Osteocyte (in vitro differentiated cells): Measurements from ENCODE around the gene STRIP1. TPM values are rescaled to one million over a fixed set of nuclear protein-coding genes. Genes with fewer than 3 reads are reported as not detected.

Experiments
- DNase-seq: peaks from one replicate; pipeline ENCODE4 v3.0.0; 2021; ENCODE audit warnings: mixed read lengths; ENCODE audit not compliant: unreplicated experiment; ENCODE audit errors: extremely low spot score
- H3K27ac Mint-ChIP-seq: one replicate; pipeline ENCODE4 v1.8.0; 2021; ENCODE audit warnings: mild to moderate bottlenecking, mixed read lengths; ENCODE audit not compliant: unreplicated experiment
- H3K27me3 Mint-ChIP-seq: one replicate; pipeline ENCODE4 v1.8.0; 2021; ENCODE audit warnings: mixed read lengths; ENCODE audit not compliant: unreplicated experiment
- H3K36me3 Mint-ChIP-seq: one replicate; pipeline ENCODE4 v1.8.0; 2021; ENCODE audit warnings: mixed read lengths; ENCODE audit not compliant: unreplicated experiment
- H3K4me1 Mint-ChIP-seq: one replicate; pipeline ENCODE4 v1.8.0; 2021; ENCODE audit warnings: mixed read lengths; ENCODE audit not compliant: unreplicated experiment
- H3K4me3 Mint-ChIP-seq: one replicate; pipeline ENCODE4 v1.8.0; 2021; ENCODE audit warnings: mild to moderate bottlenecking, moderate library complexity, mixed read lengths; ENCODE audit not compliant: unreplicated experiment
- H3K9me3 Mint-ChIP-seq: one replicate; pipeline ENCODE4 v1.8.0; 2021; ENCODE audit warnings: mixed read lengths; ENCODE audit not compliant: unreplicated experiment
- total RNA-seq: library from RNA; stranded (reverse); gene quantifications from 2 replicates; pipeline ENCODE4 v1.2.1, GENCODE V29; 2021
- TF ChIP-seq, protein P1 (sequence below): fragments of 200-600 bp; sonication (generic); IDR thresholded peaks from 2 replicates; pipeline ENCODE4 v1.5.0; 2021; ENCODE audit warnings: antibody characterized with exemption, mild to moderate bottlenecking, moderate library complexity

Gene STRIP1
- total RNA-seq, 1 donor from 2014 or later = 55.7 TPM

DNA sequence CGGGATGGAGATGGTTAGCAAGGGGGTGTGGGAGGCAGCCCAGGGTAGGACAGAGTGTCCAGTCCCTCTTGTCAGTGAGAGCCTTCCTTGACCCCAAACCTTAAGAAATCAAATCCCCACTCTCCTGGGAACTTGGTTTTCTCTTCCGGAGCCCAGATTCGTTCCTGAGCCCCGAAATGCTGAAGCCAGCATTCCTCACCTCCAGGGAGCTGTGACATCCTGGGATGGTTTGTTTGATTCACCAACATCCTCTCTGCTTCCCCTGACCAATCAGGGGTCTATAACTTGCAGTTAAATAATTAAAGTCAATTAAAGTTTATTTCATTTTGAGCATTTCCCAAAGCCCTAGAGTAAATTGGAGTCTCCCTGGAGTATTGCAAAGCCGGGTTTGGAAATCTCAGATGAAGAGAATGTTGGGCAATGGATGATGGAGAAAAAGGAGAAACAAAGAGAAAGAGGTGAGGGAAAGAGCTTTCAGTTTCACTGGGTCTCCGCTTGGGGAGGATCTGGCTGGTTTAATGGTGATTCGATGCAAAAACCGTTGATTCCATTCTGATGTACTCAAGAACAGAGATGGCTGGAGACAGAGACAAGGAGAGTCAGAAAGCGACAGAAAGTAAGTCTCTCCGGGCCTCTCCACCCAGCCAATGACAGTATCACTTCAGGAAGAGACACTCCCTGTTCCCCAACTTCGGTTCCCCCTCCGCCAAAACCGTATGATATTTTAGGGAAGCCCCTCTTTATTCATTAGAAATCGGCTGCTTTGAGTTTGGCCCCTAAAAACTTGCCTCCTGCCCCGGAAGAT is 48.8 kb downstream of the STRIP1 start:
- peak overlapping the region; percentile 37 for H3K4me3 Mint-ChIP-seq
- no peaks in the 10 kb centered on the region for H3K9me3 Mint-ChIP-seq
- peaks cover 68% of the 10 kb centered on the region for H3K27me3 Mint-ChIP-seq
- no peak for DNase-seq
- H3K36me3 Mint-ChIP-seq = no peaks in the 10 kb centered on the region
- TF ChIP-seq, protein P1, sequence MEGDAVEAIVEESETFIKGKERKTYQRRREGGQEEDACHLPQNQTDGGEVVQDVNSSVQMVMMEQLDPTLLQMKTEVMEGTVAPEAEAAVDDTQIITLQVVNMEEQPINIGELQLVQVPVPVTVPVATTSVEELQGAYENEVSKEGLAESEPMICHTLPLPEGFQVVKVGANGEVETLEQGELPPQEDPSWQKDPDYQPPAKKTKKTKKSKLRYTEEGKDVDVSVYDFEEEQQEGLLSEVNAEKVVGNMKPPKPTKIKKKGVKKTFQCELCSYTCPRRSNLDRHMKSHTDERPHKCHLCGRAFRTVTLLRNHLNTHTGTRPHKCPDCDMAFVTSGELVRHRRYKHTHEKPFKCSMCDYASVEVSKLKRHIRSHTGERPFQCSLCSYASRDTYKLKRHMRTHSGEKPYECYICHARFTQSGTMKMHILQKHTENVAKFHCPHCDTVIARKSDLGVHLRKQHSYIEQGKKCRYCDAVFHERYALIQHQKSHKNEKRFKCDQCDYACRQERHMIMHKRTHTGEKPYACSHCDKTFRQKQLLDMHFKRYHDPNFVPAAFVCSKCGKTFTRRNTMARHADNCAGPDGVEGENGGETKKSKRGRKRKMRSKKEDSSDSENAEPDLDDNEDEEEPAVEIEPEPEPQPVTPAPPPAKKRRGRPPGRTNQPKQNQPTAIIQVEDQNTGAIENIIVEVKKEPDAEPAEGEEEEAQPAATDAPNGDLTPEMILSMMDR = no peak
- H3K27ac Mint-ChIP-seq = no peak overlapping the region
- H3K4me1 Mint-ChIP-seq = peaks cover 16% of the 10 kb centered on the region

- no peaks in the 10 kb centered on the region for H3K9me3 Mint-ChIP-seq
- H3K27me3 Mint-ChIP-seq = peaks cover 62% of the 10 kb centered on the region
- TF ChIP-seq, protein P1 = no peak
- DNase-seq = no peak
- H3K4me3 Mint-ChIP-seq = peak overlapping the region; percentile 37
- H3K4me1 Mint-ChIP-seq = peaks cover 16% of the 10 kb centered on the region
- H3K36me3 Mint-ChIP-seq = no peaks in the 10 kb centered on the region
- no peak overlapping the region for H3K27ac Mint-ChIP-seq
These were observed 49.4 kb downstream of the STRIP1 start for GRCh38 chr1:110083866-110084226.

- no peak for DNase-seq
- H3K4me1 Mint-ChIP-seq = peaks cover 22% of the 10 kb centered on the region
- peaks cover 57% of the 10 kb centered on the region for H3K27me3 Mint-ChIP-seq
- no peak overlapping the region for H3K27ac Mint-ChIP-seq
- no peaks in the 10 kb centered on the region for H3K36me3 Mint-ChIP-seq
- peak overlapping the region; percentile 47 for H3K4me3 Mint-ChIP-seq
- TF ChIP-seq, protein P1 = no peak
- no peaks in the 10 kb centered on the region for H3K9me3 Mint-ChIP-seq
These were observed 50.0 kb downstream of the STRIP1 start for GRCh38 chr1:110084227-110085078.

GRCh38 chr1:110085671-110086070 is 51.2 kb downstream of the STRIP1 start:
- Mint-ChIP-seq H3K27me3 (peaks cover 55% of the 10 kb centered on the region), H3K36me3 (no peaks in the 10 kb centered on the region), H3K9me3 (no peaks in the 10 kb centered on the region), H3K4me3 (no peak overlapping the region), H3K4me1 (peaks cover 34% of the 10 kb centered on the region), H3K27ac (no peak overlapping the region)
- TF ChIP-seq, protein P1 = no peak
- DNase-seq = no peak

DNA sequence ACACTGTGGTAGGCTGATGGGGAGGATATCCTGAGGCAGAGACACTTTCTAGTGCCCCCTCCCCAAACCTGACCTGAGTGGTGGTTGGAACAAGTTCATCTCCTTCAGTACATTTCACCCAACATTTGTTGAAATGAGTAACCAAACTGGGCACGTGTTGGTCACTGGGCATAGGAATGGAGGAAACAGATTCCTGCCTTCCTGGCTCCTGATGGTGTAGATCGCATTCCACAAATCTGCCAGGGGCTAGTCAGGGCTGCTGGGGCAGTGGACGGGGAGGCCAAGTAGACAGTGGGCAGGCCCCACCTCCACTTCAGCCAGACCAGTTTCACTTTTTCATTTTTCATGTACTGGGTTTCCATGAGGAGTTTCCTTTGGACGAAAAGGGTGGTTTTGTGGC is 52.5 kb downstream of the STRIP1 start:
- Mint-ChIP-seq H3K4me1 (peaks cover 34% of the 10 kb centered on the region), H3K9me3 (no peaks in the 10 kb centered on the region), H3K27me3 (peaks cover 57% of the 10 kb centered on the region), H3K27ac (no peak overlapping the region), H3K4me3 (no peak overlapping the region), H3K36me3 (no peaks in the 10 kb centered on the region)
- TF ChIP-seq, protein P1 = no peak
- no peak for DNase-seq
